ENCODE results near the gene STK32B. TPM values are rescaled to one million over a fixed set of nuclear protein-coding genes. Genes with fewer than 3 reads are reported as not detected.

Gene STK32B
- total and polyA plus RNA-seq, 2 of the 4 experiments (the other 2 are of a cell fraction), result 5.5 to 6.3 TPM

DNA sequence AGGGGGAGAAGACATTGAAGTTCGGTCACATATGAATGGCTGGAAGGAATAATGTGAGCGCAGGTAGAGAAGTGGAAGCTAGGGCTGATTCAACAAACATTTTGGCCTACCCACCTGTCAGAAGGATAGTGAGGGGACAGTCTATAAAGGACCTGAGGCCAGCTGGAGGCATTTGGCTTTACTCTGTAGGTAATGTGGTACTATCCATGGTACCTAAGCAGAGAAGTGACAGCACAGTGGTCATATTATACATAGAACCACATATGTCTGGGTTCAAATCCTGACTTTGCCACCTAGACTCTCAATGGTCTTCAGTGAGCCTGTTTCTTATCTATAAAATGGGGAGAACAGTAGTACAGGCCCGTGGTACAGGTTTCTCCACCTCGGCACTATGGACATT is 400.0 kb downstream of the STK32B start:
- BruUV-seq (replicated peaks), result no TSS peak
- Histone ChIP-seq H4K8ac (ENCODE audit: low read depth in 2 of 2, low read length in 2 of 2) (no peak overlapping the region), H3K56ac (ENCODE audit: extremely low read depth, insufficient read depth, low read length) (no peak overlapping the region), H2AK9ac (replicated peaks; ENCODE audit: low read depth, low read length, poor library complexity) (no peak overlapping the region), H3K9ac (ENCODE audit: low read depth, low read length) (no peak overlapping the region), H3K9me3 (ENCODE audit: control insufficient read depth, insufficient read depth, low read length) (no peaks in the 10 kb centered on the region), H3K4ac (ENCODE audit: low read depth, low read length) (no peak overlapping the region), H3K9me1 (ENCODE audit: insufficient read depth, low read length) (no peaks in the 10 kb centered on the region), H2BK120ac (ENCODE audit: low read depth, low read length) (no peak overlapping the region), H2BK15ac (ENCODE audit: low read depth, low read length) (no peak overlapping the region), H3K79me1 (ENCODE audit: low read depth in 1 of 2, low read length in 2 of 2) (no peaks in the 10 kb centered on the region), H4K20me1 (ENCODE audit: insufficient read depth, low read length) (no peaks in the 10 kb centered on the region), H3K36me3 (ENCODE audit: control insufficient read depth, insufficient read depth, low read length) (no peaks in the 10 kb centered on the region), H2BK5ac (ENCODE audit: low read depth, low read length, poor library complexity, severe bottlenecking) (no peak overlapping the region), H3K4me3 (ENCODE audit: insufficient read depth, low read depth, low read length) (no peak overlapping the region), H2AFZ (replicated peaks; ENCODE audit: low read length, poor library complexity) (no peak overlapping the region), H3K27me3 (ENCODE audit: control insufficient read depth, insufficient read depth, low read length) (no peaks in the 10 kb centered on the region), H4K91ac (ENCODE audit: insufficient read depth, low read depth, low read length) (no peak overlapping the region), H2BK20ac (ENCODE audit: low read depth, low read length) (no peak overlapping the region), H3K18ac (ENCODE audit: low read depth, low read length) (no peak overlapping the region), H3K27ac (ENCODE audit: insufficient read depth, low read length) (no peak overlapping the region), H3K4me2 (ENCODE audit: low read depth, low read length) (no peak overlapping the region), H3K4me1 (ENCODE audit: control insufficient read depth, insufficient read depth, low read length) (no peaks in the 10 kb centered on the region), H4K5ac (ENCODE audit: low read depth, low read length) (no peak overlapping the region), H3K14ac (replicated peaks; ENCODE audit: low read depth, low read length) (no peak overlapping the region), H2AK5ac (ENCODE audit: low read depth, low read length) (no peak overlapping the region), H3K23ac (ENCODE audit: low read depth, low read length) (no peak overlapping the region)
- no peak for ATAC-seq (ENCODE audit: low read depth)
- intact Hi-C loops (cut with micrococcal nuclease) (no loop called here), in situ Hi-C loops (cut with MboI; ENCODE audit: low sequenced_read_pairs) (loop anchor here (10.0 kb wide), 1 partner anchor 456 kb away; no protein-coding TSS in a partner anchor), dilution Hi-C loops (cut with HindIII; ENCODE audit: low sequenced_read_pairs, unreplicated experiment) (no loop called here)
- no CpG with 5 or more reads among the region's 4 CpGs for WGBS, 2 experiments (ENCODE audit: extremely low coverage in 2 of 2, insufficient read length in 1 of 2)
- ChIA-PET CTCF (no interaction called here), POLR2A (ENCODE audit: unreplicated experiment) (no interaction called here)
- no peak for DNase-seq
- no peak for TF ChIP-seq CHD1 (IDR thresholded peaks at IDR 0.05; ENCODE audit: low read depth, low read length)
- no peak for TF ChIP-seq FOS (IDR thresholded peaks at IDR 0.05; ENCODE audit: low read depth, low read length)
- no peak for TF ChIP-seq SMC3 (IDR thresholded peaks at IDR 0.05; ENCODE audit: low read depth, low read length)
- no peak for TF ChIP-seq MAZ (IDR thresholded peaks at IDR 0.05; ENCODE audit: borderline replicate concordance, low read depth, low read length)
- TF ChIP-seq NFE2L2 (IDR thresholded peaks at IDR 0.05; ENCODE audit: low read depth, low read length), result no peak
- TF ChIP-seq POLR2A (IDR thresholded peaks at IDR 0.05; ENCODE audit: low read depth, low read length), result no peak
- TF ChIP-seq RCOR1 (IDR thresholded peaks at IDR 0.05; ENCODE audit: insufficient replicate concordance, low read length), result no peak
- TF ChIP-seq RAD21 (IDR thresholded peaks at IDR 0.05; ENCODE audit: low read length), result no peak
- TF ChIP-seq, protein P1, sequence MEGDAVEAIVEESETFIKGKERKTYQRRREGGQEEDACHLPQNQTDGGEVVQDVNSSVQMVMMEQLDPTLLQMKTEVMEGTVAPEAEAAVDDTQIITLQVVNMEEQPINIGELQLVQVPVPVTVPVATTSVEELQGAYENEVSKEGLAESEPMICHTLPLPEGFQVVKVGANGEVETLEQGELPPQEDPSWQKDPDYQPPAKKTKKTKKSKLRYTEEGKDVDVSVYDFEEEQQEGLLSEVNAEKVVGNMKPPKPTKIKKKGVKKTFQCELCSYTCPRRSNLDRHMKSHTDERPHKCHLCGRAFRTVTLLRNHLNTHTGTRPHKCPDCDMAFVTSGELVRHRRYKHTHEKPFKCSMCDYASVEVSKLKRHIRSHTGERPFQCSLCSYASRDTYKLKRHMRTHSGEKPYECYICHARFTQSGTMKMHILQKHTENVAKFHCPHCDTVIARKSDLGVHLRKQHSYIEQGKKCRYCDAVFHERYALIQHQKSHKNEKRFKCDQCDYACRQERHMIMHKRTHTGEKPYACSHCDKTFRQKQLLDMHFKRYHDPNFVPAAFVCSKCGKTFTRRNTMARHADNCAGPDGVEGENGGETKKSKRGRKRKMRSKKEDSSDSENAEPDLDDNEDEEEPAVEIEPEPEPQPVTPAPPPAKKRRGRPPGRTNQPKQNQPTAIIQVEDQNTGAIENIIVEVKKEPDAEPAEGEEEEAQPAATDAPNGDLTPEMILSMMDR (conservative IDR thresholded peaks at IDR 0.05; ENCODE audit: low read depth, low read length), result no peak
- TF ChIP-seq BHLHE40 (IDR thresholded peaks at IDR 0.05; ENCODE audit: low read depth, low read length), result no peak
- TF ChIP-seq MXI1 (IDR thresholded peaks at IDR 0.05; ENCODE audit: borderline replicate concordance, low read depth, low read length), result no peak
- no peak for TF ChIP-seq CEBPB (IDR thresholded peaks at IDR 0.05; ENCODE audit: low read depth, low read length)
- no peak for TF ChIP-seq RFX5 (IDR thresholded peaks at IDR 0.05; ENCODE audit: low read depth, low read length)
- no peak for TF ChIP-seq MAFK (IDR thresholded peaks at IDR 0.05; ENCODE audit: low read depth, low read length)
- TF ChIP-seq USF2 (IDR thresholded peaks at IDR 0.05; ENCODE audit: low read depth, low read length), result no peak
- TF ChIP-seq, protein P2, sequence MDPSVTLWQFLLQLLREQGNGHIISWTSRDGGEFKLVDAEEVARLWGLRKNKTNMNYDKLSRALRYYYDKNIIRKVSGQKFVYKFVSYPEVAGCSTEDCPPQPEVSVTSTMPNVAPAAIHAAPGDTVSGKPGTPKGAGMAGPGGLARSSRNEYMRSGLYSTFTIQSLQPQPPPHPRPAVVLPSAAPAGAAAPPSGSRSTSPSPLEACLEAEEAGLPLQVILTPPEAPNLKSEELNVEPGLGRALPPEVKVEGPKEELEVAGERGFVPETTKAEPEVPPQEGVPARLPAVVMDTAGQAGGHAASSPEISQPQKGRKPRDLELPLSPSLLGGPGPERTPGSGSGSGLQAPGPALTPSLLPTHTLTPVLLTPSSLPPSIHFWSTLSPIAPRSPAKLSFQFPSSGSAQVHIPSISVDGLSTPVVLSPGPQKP (IDR thresholded peaks at IDR 0.05; ENCODE audit: borderline replicate concordance, low read depth, low read length), result no peak
